Measurements from ENCODE around the gene ZNF546. TPM values are rescaled to one million over a fixed set of nuclear protein-coding genes. Genes with fewer than 3 reads are reported as not detected.
A peak's percentile ranks its signal among the peaks of the same experiment; 100 is the strongest.

The ZNF546 gene
- polyA plus RNA-seq, 2 of the 4 experiments (the other 2 are of a cell fraction) = 3.8 to 6.4 TPM

DNA sequence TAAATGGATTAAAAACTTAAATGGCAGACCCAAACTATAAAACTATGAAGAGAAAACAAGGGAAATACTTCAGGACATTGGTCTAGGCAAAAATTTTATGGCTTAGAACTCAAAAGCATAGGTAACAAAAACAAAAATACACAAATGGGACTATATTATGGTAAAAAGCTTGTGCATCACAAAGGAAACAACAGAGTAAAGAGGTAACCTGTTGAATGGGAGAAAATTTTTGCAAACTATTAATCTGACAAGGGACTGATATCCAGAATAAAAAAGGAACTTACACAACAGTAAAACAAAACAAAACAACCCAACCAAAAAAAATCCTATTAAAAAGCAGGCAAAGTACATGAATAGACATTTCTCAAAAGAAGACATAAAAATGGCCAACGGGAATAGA is 9.3 kb upstream of the ZNF546 start:
- FAIRE-seq (peak; percentile 61), DNase-seq (ENCODE audit: low read depth in 1 of 2, low spot score in 1 of 2) (no peak), ATAC-seq (no peak)
- ChIA-PET POLR2A (no interaction called here), CTCF (no interaction called here)
- TF ChIP-seq, protein P1, sequence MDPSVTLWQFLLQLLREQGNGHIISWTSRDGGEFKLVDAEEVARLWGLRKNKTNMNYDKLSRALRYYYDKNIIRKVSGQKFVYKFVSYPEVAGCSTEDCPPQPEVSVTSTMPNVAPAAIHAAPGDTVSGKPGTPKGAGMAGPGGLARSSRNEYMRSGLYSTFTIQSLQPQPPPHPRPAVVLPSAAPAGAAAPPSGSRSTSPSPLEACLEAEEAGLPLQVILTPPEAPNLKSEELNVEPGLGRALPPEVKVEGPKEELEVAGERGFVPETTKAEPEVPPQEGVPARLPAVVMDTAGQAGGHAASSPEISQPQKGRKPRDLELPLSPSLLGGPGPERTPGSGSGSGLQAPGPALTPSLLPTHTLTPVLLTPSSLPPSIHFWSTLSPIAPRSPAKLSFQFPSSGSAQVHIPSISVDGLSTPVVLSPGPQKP (IDR thresholded peaks at IDR 0.05; ENCODE audit: low read depth, low read length) = no peak
- TF ChIP-seq CBX2 (IDR thresholded peaks at IDR 0.05; ENCODE audit: borderline replicate concordance, low read depth) (no peak), TFCP2L1 (CRISPR knock-in tag; IDR thresholded peaks at IDR 0.05) (no peak), PHF8 (IDR thresholded peaks at IDR 0.05; ENCODE audit: borderline replicate concordance, low read depth) (no peak), HOXB5 (CRISPR knock-in tag; IDR thresholded peaks at IDR 0.05) (no peak), KDM1A (IDR thresholded peaks at IDR 0.05; ENCODE audit: low read depth) (no peak), NPAS2 (CRISPR knock-in tag; IDR thresholded peaks at IDR 0.05; ENCODE audit: borderline replicate concordance) (no peak), MAZ (IDR thresholded peaks at IDR 0.05; ENCODE audit: borderline replicate concordance, low read depth, low read length) (no peak), ESRRA (IDR thresholded peaks at IDR 0.05; ENCODE audit: borderline replicate concordance, low read length) (no peak), EP300 (IDR thresholded peaks at IDR 0.05) (no peak), HOXB13 (CRISPR knock-in tag; IDR thresholded peaks at IDR 0.05; ENCODE audit: low read depth) (no peak), USF2 (IDR thresholded peaks at IDR 0.05) (no peak), JUNB (IDR thresholded peaks at IDR 0.05) (no peak), MYC (IDR thresholded peaks at IDR 0.05; ENCODE audit: borderline replicate concordance, low read length) (no peak), MAFK (IDR thresholded peaks at IDR 0.05; ENCODE audit: partially characterized antibody) (no peak)
- TF ChIP-seq, protein P2, sequence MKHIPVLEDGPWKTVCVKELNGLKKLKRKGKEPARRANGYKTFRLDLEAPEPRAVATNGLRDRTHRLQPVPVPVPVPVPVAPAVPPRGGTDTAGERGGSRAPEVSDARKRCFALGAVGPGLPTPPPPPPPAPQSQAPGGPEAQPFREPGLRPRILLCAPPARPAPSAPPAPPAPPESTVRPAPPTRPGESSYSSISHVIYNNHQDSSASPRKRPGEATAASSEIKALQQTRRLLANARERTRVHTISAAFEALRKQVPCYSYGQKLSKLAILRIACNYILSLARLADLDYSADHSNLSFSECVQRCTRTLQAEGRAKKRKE (CRISPR knock-in tag; IDR thresholded peaks at IDR 0.05; ENCODE audit: low read depth) = no peak
- TF ChIP-seq, protein P3, sequence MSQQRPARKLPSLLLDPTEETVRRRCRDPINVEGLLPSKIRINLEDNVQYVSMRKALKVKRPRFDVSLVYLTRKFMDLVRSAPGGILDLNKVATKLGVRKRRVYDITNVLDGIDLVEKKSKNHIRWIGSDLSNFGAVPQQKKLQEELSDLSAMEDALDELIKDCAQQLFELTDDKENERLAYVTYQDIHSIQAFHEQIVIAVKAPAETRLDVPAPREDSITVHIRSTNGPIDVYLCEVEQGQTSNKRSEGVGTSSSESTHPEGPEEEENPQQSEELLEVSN (IDR thresholded peaks at IDR 0.05; ENCODE audit: borderline replicate concordance, low read depth) = no peak
- H3K4me2 ChIP-seq = no peak overlapping the region
- WGBS (ENCODE audit: missing lambda C conversion rate) = 77% methylated on average over 1 of the region's 1 CpG
- H3K4me1 ChIP-seq = no peaks in the 10 kb centered on the region
- no peak overlapping the region for H3K4me3 ChIP-seq
- H3K27ac ChIP-seq = no peak overlapping the region
- H3K9me3 ChIP-seq = peaks cover 73% of the 10 kb centered on the region

- CTCF ChIA-PET = interaction anchor here (0.5 to 1.7 kb wide), 4 partner anchors 23 to 201 kb away, joined by 3 to 10 read pairs (median 4); partner anchors contain the start of gene PSMC4
- 91% methylated on average over 1 of the region's 1 CpG for WGBS (ENCODE audit: missing lambda C conversion rate)
These were observed 3.3 kb upstream of the ZNF546 start for GRCh38 chr19:39993605-39994004.

GRCh38 chr19:39994361-39994760 is 2.5 kb upstream of the ZNF546 start:
- Histone ChIP-seq H3K4me2 (no peak overlapping the region), H3K4me1 (peaks cover 11% of the 10 kb centered on the region; the same call in 2 of the 3 replicates), H3K4me3 (no peak overlapping the region), H3K27ac (no peak overlapping the region), H3K9me3 (peaks cover 31% of the 10 kb centered on the region)
- ATAC-seq = no peak
- DNase-seq (ENCODE audit: low read depth in 1 of 2, low spot score in 1 of 2) = no peak
- FAIRE-seq = no peak
- ChIA-PET CTCF (interaction anchor here (1.5 to 1.6 kb wide), 2 partner anchors 145 to 202 kb away, joined by 3 to 6 read pairs; no protein-coding TSS in a partner anchor), POLR2A (no interaction called here)
- TF ChIP-seq HMGXB4 (CRISPR knock-in tag; IDR thresholded peaks at IDR 0.05; ENCODE audit: borderline replicate concordance) (no peak), HOXB5 (CRISPR knock-in tag; IDR thresholded peaks at IDR 0.05) (no peak), RNF2 (IDR thresholded peaks at IDR 0.05; ENCODE audit: borderline replicate concordance, low read depth) (no peak), KDM5A (IDR thresholded peaks at IDR 0.05) (no peak)
- TF ChIP-seq, protein P4, sequence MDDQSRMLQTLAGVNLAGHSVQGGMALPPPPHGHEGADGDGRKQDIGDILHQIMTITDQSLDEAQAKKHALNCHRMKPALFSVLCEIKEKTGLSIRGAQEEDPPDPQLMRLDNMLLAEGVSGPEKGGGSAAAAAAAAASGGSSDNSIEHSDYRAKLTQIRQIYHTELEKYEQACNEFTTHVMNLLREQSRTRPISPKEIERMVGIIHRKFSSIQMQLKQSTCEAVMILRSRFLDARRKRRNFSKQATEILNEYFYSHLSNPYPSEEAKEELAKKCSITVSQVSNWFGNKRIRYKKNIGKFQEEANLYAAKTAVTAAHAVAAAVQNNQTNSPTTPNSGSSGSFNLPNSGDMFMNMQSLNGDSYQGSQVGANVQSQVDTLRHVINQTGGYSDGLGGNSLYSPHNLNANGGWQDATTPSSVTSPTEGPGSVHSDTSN (IDR thresholded peaks at IDR 0.05) = no peak

More at GRCh38 chr19:39993605-39994004, 3.3 kb upstream of the ZNF546 start:
- Histone ChIP-seq H3K4me1 (peaks cover 11% of the 10 kb centered on the region; the same call in 2 of the 3 replicates), H3K4me3 (no peak overlapping the region), H3K9me3 (peaks cover 38% of the 10 kb centered on the region), H3K4me2 (no peak overlapping the region), H3K27ac (no peak overlapping the region)
- POLR2A ChIA-PET = no interaction called here
- DNase-seq (ENCODE audit: low read depth in 1 of 2, low spot score in 1 of 2) (no peak), FAIRE-seq (peak; percentile 51), ATAC-seq (no peak)
- TF ChIP-seq FOSL2 (IDR thresholded peaks at IDR 0.05) (no peak), FOSL2 (CRISPR knock-in tag; IDR thresholded peaks at IDR 0.05) (no peak), EHF (CRISPR knock-in tag; IDR thresholded peaks at IDR 0.05) (no peak), ZFP36 (IDR thresholded peaks at IDR 0.05; ENCODE audit: borderline replicate concordance, partially characterized antibody) (peak; percentile 93)
